Measurements from ENCODE around the gene GATC. TPM values are rescaled to one million over a fixed set of nuclear protein-coding genes. Genes with fewer than 3 reads are reported as not detected.

The GATC gene
- total and polyA plus RNA-seq, 2 of the 4 experiments (the other 2 are of a cell fraction) = 8.7 to 16.5 TPM

DNA sequence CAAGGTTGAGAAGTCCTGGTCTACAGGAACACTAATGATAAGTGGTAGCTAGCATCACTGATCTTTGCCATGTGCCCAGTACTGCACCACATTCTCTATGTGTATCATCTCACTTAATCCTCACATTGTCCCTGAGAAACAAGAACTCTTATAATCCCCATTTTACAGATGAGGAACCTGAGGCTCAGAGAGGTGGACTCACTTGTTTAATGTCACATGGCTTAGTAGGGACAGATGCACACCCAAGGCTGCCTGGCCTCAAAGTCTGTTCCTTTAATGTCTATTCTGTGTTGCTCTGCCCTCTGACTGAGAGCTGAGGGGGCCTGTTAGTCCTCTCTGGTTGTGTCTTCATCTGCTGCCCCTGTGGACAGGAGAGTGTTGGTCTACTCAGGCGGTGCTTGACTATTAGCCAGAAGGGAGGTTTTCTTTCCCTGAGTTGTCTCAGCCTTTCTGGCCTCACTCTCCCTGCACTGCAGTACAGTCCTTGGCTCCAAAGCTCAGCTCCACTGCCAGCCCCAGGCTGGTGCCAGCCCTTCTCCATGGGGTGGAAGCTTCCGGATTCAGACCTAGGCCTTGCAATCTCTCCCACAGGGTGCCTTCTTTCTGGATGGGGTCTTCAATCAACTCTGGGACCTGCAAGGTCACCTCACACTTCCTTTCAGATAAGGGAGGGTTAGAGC lies 44.7 kb downstream of the GATC start:
- no peak for TF ChIP-seq NFE2L2 (IDR thresholded peaks at IDR 0.05; ENCODE audit: low read depth, low read length)
- no peak for TF ChIP-seq RFX5 (IDR thresholded peaks at IDR 0.05; ENCODE audit: low read depth, low read length)
- TF ChIP-seq CEBPB (IDR thresholded peaks at IDR 0.05; ENCODE audit: low read depth, low read length) = no peak
- no peak for TF ChIP-seq BHLHE40 (IDR thresholded peaks at IDR 0.05; ENCODE audit: low read depth, low read length)
- TF ChIP-seq MAFK (IDR thresholded peaks at IDR 0.05; ENCODE audit: low read depth, low read length) = no peak
- TF ChIP-seq ELK1 (IDR thresholded peaks at IDR 0.05; ENCODE audit: borderline replicate concordance, low read depth, low read length) = no peak
- TF ChIP-seq POLR2A (IDR thresholded peaks at IDR 0.05; ENCODE audit: low read depth, low read length) = no peak
- TF ChIP-seq MXI1 (IDR thresholded peaks at IDR 0.05; ENCODE audit: borderline replicate concordance, low read depth, low read length) = no peak
- no peak for TF ChIP-seq SMC3 (IDR thresholded peaks at IDR 0.05; ENCODE audit: low read depth, low read length)
- no peak for TF ChIP-seq RCOR1 (IDR thresholded peaks at IDR 0.05; ENCODE audit: insufficient replicate concordance, low read length)
- TF ChIP-seq MAZ (IDR thresholded peaks at IDR 0.05; ENCODE audit: borderline replicate concordance, low read depth, low read length) = no peak
- no peak for TF ChIP-seq USF2 (IDR thresholded peaks at IDR 0.05; ENCODE audit: low read depth, low read length)
- TF ChIP-seq FOS (IDR thresholded peaks at IDR 0.05; ENCODE audit: low read depth, low read length) = no peak
- TF ChIP-seq CHD1 (IDR thresholded peaks at IDR 0.05; ENCODE audit: low read depth, low read length) = no peak
- Histone ChIP-seq H3K23ac (ENCODE audit: low read depth, low read length) (no peak overlapping the region), H4K20me1 (ENCODE audit: insufficient read depth, low read length) (no peaks in the 10 kb centered on the region), H3K27ac (ENCODE audit: insufficient read depth, low read length) (no peak overlapping the region), H3K9ac (ENCODE audit: low read depth, low read length) (no peak overlapping the region), H3K9me3 (ENCODE audit: control insufficient read depth, insufficient read depth, low read length) (no peaks in the 10 kb centered on the region), H3K4me3 (ENCODE audit: insufficient read depth, low read depth, low read length) (no peak overlapping the region), H4K91ac (ENCODE audit: insufficient read depth, low read depth, low read length) (no peak overlapping the region), H3K4me2 (ENCODE audit: low read depth, low read length) (no peak overlapping the region), H3K18ac (ENCODE audit: low read depth, low read length) (no peak overlapping the region), H2BK20ac (ENCODE audit: low read depth, low read length) (no peak overlapping the region), H2AK9ac (replicated peaks; ENCODE audit: low read depth, low read length, poor library complexity) (no peak overlapping the region), H2BK120ac (ENCODE audit: low read depth, low read length) (no peak overlapping the region), H2BK5ac (ENCODE audit: low read depth, low read length, poor library complexity, severe bottlenecking) (no peak overlapping the region), H3K4me1 (ENCODE audit: control insufficient read depth, insufficient read depth, low read length) (peaks cover 1% of the 10 kb centered on the region), H2BK15ac (ENCODE audit: low read depth, low read length) (no peak overlapping the region), H2AFZ (replicated peaks; ENCODE audit: low read length, poor library complexity) (no peak overlapping the region), H3K79me1 (ENCODE audit: low read depth in 1 of 2, low read length in 2 of 2) (peaks cover 14 to 36% of the 10 kb centered on the region in 2 experiments), H3K36me3 (ENCODE audit: control insufficient read depth, insufficient read depth, low read length) (peaks cover 6% of the 10 kb centered on the region), H4K8ac (ENCODE audit: low read depth in 2 of 2, low read length in 2 of 2) (no peak overlapping the region), H3K4ac (ENCODE audit: low read depth, low read length) (no peak overlapping the region), H3K56ac (ENCODE audit: extremely low read depth, insufficient read depth, low read length) (no peak overlapping the region), H3K14ac (replicated peaks; ENCODE audit: low read depth, low read length) (no peak overlapping the region), H3K9me1 (ENCODE audit: insufficient read depth, low read length) (peaks cover 6% of the 10 kb centered on the region), H3K27me3 (ENCODE audit: control insufficient read depth, insufficient read depth, low read length) (no peaks in the 10 kb centered on the region), H4K5ac (ENCODE audit: low read depth, low read length) (no peak overlapping the region), H2AK5ac (ENCODE audit: low read depth, low read length) (no peak overlapping the region)
- in situ Hi-C loops (cut with MboI; ENCODE audit: low sequenced_read_pairs) (no loop called here), dilution Hi-C loops (cut with HindIII; ENCODE audit: low sequenced_read_pairs, unreplicated experiment) (no loop called here), intact Hi-C loops (cut with micrococcal nuclease) (no loop called here)
- POLR2A ChIA-PET (ENCODE audit: unreplicated experiment) = no interaction called here
- CTCF ChIA-PET = no interaction called here
- DNase-seq = no peak
- WGBS, 2 experiments (ENCODE audit: extremely low coverage in 2 of 2, insufficient read length in 1 of 2) = 100% methylated on average over 1 of the region's 2 CpGs; no CpG with 5 or more reads in 1 of the 2 experiments
- no TSS peak for BruUV-seq (replicated peaks)
- no peak for ATAC-seq (ENCODE audit: low read depth)
